ENCODE results near the gene SFT2D1. TPM values are rescaled to one million over a fixed set of nuclear protein-coding genes. Genes with fewer than 3 reads are reported as not detected.

The SFT2D1 gene
- total and polyA plus RNA-seq, 2 of the 4 experiments (the other 2 are of a cell fraction), result 10.2 to 45.8 TPM

GRCh38 chr6:166386111-166386510 lies 43.8 kb upstream of the SFT2D1 start:
- no peak overlapping the region for H2AFZ ChIP-seq (replicated peaks; ENCODE audit: low read length, poor library complexity)
- H2BK120ac ChIP-seq (ENCODE audit: low read depth, low read length), result no peak overlapping the region
- DNase-seq (no peak), ATAC-seq (ENCODE audit: low read depth) (no peak)
- H4K5ac ChIP-seq (ENCODE audit: low read depth, low read length), result no peak overlapping the region
- H3K79me1 ChIP-seq (ENCODE audit: low read depth in 1 of 2, low read length in 2 of 2), result peaks cover 0 to 5% of the 10 kb centered on the region in 2 experiments; a peak in 2 of 4 replicates
- H3K36me3 ChIP-seq (ENCODE audit: control insufficient read depth, insufficient read depth, low read length), result no peaks in the 10 kb centered on the region
- no peak overlapping the region for H3K14ac ChIP-seq (replicated peaks; ENCODE audit: low read depth, low read length)
- H3K4me1 ChIP-seq (ENCODE audit: control insufficient read depth, insufficient read depth, low read length), result no peaks in the 10 kb centered on the region
- no peak overlapping the region for H2AK9ac ChIP-seq (replicated peaks; ENCODE audit: low read depth, low read length, poor library complexity)
- H2BK5ac ChIP-seq (ENCODE audit: low read depth, low read length, poor library complexity, severe bottlenecking), result no peak overlapping the region
- in situ Hi-C loops (cut with MboI; ENCODE audit: low sequenced_read_pairs) (no loop called here), dilution Hi-C loops (cut with HindIII; ENCODE audit: low sequenced_read_pairs, unreplicated experiment) (no loop called here), intact Hi-C loops (cut with micrococcal nuclease) (no loop called here)
- H3K9me3 ChIP-seq (ENCODE audit: control insufficient read depth, insufficient read depth, low read length), result no peaks in the 10 kb centered on the region
- no peak overlapping the region for H2BK15ac ChIP-seq (ENCODE audit: low read depth, low read length)
- H3K27me3 ChIP-seq (ENCODE audit: control insufficient read depth, insufficient read depth, low read length), result peaks cover 8% of the 10 kb centered on the region
- no peak overlapping the region for H3K56ac ChIP-seq (ENCODE audit: extremely low read depth, insufficient read depth, low read length)
- TF ChIP-seq SMC3 (IDR thresholded peaks at IDR 0.05; ENCODE audit: low read depth, low read length) (no peak), USF2 (IDR thresholded peaks at IDR 0.05; ENCODE audit: low read depth, low read length) (no peak), RFX5 (IDR thresholded peaks at IDR 0.05; ENCODE audit: low read depth, low read length) (no peak), POLR2A (IDR thresholded peaks at IDR 0.05; ENCODE audit: low read depth, low read length) (no peak), NFE2L2 (IDR thresholded peaks at IDR 0.05; ENCODE audit: low read depth, low read length) (no peak), CHD1 (IDR thresholded peaks at IDR 0.05; ENCODE audit: low read depth, low read length) (no peak), CEBPB (IDR thresholded peaks at IDR 0.05; ENCODE audit: low read depth, low read length) (no peak), BHLHE40 (IDR thresholded peaks at IDR 0.05; ENCODE audit: low read depth, low read length) (no peak), RAD21 (IDR thresholded peaks at IDR 0.05; ENCODE audit: low read length) (no peak), MXI1 (IDR thresholded peaks at IDR 0.05; ENCODE audit: borderline replicate concordance, low read depth, low read length) (no peak), RCOR1 (IDR thresholded peaks at IDR 0.05; ENCODE audit: insufficient replicate concordance, low read length) (no peak), CTCF (conservative IDR thresholded peaks at IDR 0.05; ENCODE audit: low read depth, low read length) (no peak), MAFK (IDR thresholded peaks at IDR 0.05; ENCODE audit: low read depth, low read length) (no peak), FOS (IDR thresholded peaks at IDR 0.05; ENCODE audit: low read depth, low read length) (no peak), MAZ (IDR thresholded peaks at IDR 0.05; ENCODE audit: borderline replicate concordance, low read depth, low read length) (no peak)
- TF ChIP-seq, protein P1, sequence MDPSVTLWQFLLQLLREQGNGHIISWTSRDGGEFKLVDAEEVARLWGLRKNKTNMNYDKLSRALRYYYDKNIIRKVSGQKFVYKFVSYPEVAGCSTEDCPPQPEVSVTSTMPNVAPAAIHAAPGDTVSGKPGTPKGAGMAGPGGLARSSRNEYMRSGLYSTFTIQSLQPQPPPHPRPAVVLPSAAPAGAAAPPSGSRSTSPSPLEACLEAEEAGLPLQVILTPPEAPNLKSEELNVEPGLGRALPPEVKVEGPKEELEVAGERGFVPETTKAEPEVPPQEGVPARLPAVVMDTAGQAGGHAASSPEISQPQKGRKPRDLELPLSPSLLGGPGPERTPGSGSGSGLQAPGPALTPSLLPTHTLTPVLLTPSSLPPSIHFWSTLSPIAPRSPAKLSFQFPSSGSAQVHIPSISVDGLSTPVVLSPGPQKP (IDR thresholded peaks at IDR 0.05; ENCODE audit: borderline replicate concordance, low read depth, low read length), result no peak
- no peak overlapping the region for H4K91ac ChIP-seq (ENCODE audit: insufficient read depth, low read depth, low read length)
- H3K4ac ChIP-seq (ENCODE audit: low read depth, low read length), result no peak overlapping the region
- CTCF ChIA-PET, result no interaction called here
- H2BK20ac ChIP-seq (ENCODE audit: low read depth, low read length), result no peak overlapping the region
- BruUV-seq (replicated peaks), result no TSS peak
- POLR2A ChIA-PET (ENCODE audit: unreplicated experiment), result no interaction called here
- H4K20me1 ChIP-seq (ENCODE audit: insufficient read depth, low read length), result no peaks in the 10 kb centered on the region
- no peak overlapping the region for H3K23ac ChIP-seq (ENCODE audit: low read depth, low read length)
- no peak overlapping the region for H2AK5ac ChIP-seq (ENCODE audit: low read depth, low read length)
- no peak overlapping the region for H3K18ac ChIP-seq (ENCODE audit: low read depth, low read length)
- WGBS, 2 experiments (ENCODE audit: extremely low coverage in 2 of 2, insufficient read length in 1 of 2), result 95% methylated on average over 6 of the region's 9 CpGs; no CpG with 5 or more reads in 1 of the 2 experiments
- no peaks in the 10 kb centered on the region for H3K9me1 ChIP-seq (ENCODE audit: insufficient read depth, low read length)
- H3K27ac ChIP-seq (ENCODE audit: insufficient read depth, low read length), result no peak overlapping the region
- H4K8ac ChIP-seq (ENCODE audit: low read depth in 2 of 2, low read length in 2 of 2), result no peak overlapping the region
- no peak overlapping the region for H3K4me3 ChIP-seq (ENCODE audit: insufficient read depth, low read depth, low read length)
- no peak overlapping the region for H3K4me2 ChIP-seq (ENCODE audit: low read depth, low read length)
- H3K9ac ChIP-seq (ENCODE audit: low read depth, low read length), result no peak overlapping the region
